Upper lobe of right lung (tissue), 1 donor: ENCODE results near the gene OTOF. TPM values are rescaled to one million over a fixed set of nuclear protein-coding genes. Genes with fewer than 3 reads are reported as not detected.

Experiments used
- ATAC-seq: fragments of 200-7000 bp; cut with Tn5 transposase; one replicate; pipeline ENCODE4 v1.9.1; 2020; ENCODE audit warnings: mild to moderate bottlenecking, moderate library complexity
- DNase-seq: peaks from one replicate; pipeline ENCODE4 v3.0.0-alpha.2; 2020
- H3K27ac ChIP-seq: fragments of 200-600 bp; one replicate; pipeline ENCODE4 v1.8.0; 2022
- H3K27me3 ChIP-seq: fragments of 200-600 bp; one replicate; pipeline ENCODE4 v1.8.0; 2022; ENCODE audit warnings: mild to moderate bottlenecking
- H3K36me3 ChIP-seq: fragments of 200-600 bp; one replicate; pipeline ENCODE4 v1.8.0; 2022
- H3K4me1 ChIP-seq: fragments of 200-600 bp; one replicate; pipeline ENCODE4 v1.8.0; 2022
- H3K4me3 ChIP-seq: fragments of 200-600 bp; one replicate; pipeline ENCODE4 v1.8.0; 2022; ENCODE audit warnings: mild to moderate bottlenecking
- H3K9me3 ChIP-seq: fragments of 200-600 bp; one replicate; pipeline ENCODE4 v1.8.0; 2022
- intact Hi-C: fragments of 100-400 bp; cut with DNase I; formaldehyde crosslinking; loops from one replicate; pipeline ENCODE4 v1.11.0; 2022
- total RNA-seq: library from RNA; stranded (reverse); fragmentation: NEBNext Ultra II Directional; extraction: Animal tissue kit (Norgen Biotek cat#: 25700); gene quantifications from one replicate; pipeline ENCODE4 v1.2.1, GENCODE V29; 2021
- TF ChIP-seq, protein P1 (sequence below): fragments of 200-600 bp; IDR thresholded peaks from one replicate; pipeline ENCODE4 v1.8.0; 2022; ENCODE audit warnings: antibody characterized with exemption
- donor health status: DM: no; HTN: yes; CAD: no; lungs with severe emphysema.

Gene OTOF
- total RNA-seq, 1 donor from 2014 or later, result 0.69 TPM

DNA sequence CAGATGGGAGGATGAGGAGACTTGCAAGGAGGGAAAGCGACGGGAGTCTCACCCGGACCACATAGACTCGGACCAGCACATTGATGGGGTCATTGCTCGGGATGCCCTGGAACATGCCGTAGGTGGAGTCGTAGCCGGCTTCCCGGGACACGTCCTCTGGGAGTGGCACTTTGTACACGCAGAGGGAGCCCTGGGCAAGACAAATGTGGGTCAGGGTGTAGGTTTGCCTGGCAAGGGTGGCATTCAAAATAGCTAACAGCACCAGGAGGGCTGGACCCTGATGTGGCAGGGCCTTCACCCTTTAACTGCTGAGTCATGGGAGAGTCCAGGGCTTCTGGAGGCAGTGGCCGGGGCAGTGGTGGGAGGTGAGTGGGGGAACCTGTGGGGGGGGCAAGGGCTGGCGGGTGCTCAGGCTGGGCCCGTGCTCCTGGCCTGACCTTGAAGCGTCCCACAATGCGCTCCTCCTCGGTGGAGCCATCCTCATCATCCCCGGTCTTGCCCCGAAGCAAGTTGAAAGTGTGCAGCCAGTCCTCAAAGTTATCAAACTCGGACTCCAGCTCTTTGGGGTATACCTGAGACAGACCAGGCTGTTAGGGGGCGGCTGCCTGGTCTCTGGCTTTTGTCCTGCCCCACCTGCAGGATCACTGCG, 11.1 kb downstream of the OTOF start:
- TF ChIP-seq, protein P1, sequence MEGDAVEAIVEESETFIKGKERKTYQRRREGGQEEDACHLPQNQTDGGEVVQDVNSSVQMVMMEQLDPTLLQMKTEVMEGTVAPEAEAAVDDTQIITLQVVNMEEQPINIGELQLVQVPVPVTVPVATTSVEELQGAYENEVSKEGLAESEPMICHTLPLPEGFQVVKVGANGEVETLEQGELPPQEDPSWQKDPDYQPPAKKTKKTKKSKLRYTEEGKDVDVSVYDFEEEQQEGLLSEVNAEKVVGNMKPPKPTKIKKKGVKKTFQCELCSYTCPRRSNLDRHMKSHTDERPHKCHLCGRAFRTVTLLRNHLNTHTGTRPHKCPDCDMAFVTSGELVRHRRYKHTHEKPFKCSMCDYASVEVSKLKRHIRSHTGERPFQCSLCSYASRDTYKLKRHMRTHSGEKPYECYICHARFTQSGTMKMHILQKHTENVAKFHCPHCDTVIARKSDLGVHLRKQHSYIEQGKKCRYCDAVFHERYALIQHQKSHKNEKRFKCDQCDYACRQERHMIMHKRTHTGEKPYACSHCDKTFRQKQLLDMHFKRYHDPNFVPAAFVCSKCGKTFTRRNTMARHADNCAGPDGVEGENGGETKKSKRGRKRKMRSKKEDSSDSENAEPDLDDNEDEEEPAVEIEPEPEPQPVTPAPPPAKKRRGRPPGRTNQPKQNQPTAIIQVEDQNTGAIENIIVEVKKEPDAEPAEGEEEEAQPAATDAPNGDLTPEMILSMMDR, result no peak
- Histone ChIP-seq H3K27ac (no peak overlapping the region), H3K4me3 (no peak overlapping the region), H3K4me1 (no peaks in the 10 kb centered on the region), H3K36me3 (no peaks in the 10 kb centered on the region), H3K9me3 (no peaks in the 10 kb centered on the region), H3K27me3 (no peaks in the 10 kb centered on the region)
- intact Hi-C loops, result no loop called here
- DNase-seq, result peak; percentile 51
- ATAC-seq, result no peak

DNA sequence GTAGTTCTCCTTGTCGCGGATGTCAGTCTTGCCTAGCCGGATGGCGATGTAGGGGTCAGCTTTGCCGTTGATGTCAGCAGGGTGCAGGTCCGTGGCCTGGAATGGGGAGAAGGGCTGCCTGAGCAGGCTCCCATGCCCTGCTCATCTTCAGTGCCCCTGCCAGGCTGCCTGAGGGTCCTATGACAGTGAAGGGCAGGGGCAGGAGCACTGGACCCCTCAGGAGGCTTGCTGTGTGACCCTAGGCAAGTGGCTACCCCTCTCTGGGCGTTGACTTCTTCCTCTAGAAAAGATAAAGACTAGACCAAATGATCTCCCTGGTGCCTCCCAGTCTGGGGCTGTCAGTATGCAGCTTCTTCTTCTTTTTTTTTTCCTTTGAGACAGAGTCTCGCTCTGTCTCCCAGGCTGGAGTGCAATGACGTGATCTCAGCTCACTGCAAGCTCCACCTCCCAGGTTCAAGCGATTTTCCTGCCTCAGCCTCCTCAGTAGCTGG, 11.9 kb downstream of the OTOF start:
- Histone ChIP-seq H3K4me1 (no peaks in the 10 kb centered on the region), H3K9me3 (no peaks in the 10 kb centered on the region), H3K27me3 (no peaks in the 10 kb centered on the region), H3K4me3 (no peak overlapping the region), H3K36me3 (no peaks in the 10 kb centered on the region), H3K27ac (no peak overlapping the region)
- DNase-seq (no peak), ATAC-seq (no peak)
- intact Hi-C loops, result no loop called here
- TF ChIP-seq, protein P1, result no peak

DNA sequence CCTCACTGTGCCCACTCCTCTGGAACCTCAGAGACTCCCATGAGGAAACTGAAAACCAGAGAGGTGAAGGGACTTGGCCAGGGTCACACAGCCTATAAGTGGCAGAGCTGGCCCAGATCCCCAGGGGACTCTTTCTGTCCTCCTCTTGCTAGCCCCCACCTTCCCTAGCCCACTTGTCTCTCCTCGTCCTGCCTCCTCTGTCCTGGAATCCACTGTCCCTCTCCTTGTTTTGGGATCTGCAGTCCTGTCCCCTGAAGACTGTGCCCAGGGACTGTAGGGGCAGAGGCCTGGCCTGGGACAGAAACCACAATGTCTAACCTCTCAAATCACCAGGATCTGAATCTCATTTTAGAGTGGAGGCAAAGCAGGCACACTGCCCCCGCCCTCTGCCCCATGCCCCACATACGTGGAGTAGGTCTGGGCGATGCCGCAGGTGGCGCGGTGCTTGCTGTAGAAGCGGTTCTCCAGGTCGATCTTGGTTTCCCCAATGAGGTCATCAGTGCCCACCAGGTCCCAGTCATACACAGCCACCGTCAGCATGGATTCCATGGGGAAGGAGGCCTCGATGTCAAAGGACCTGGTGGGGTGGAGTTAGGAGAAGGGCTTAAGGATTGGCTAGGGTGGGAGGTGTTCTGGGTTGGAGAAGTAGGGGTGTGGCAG, 12.5 kb downstream of the OTOF start:
- intact Hi-C loops, result no loop called here
- Histone ChIP-seq H3K36me3 (no peaks in the 10 kb centered on the region), H3K9me3 (no peaks in the 10 kb centered on the region), H3K27me3 (no peaks in the 10 kb centered on the region), H3K4me3 (no peak overlapping the region), H3K4me1 (no peaks in the 10 kb centered on the region), H3K27ac (no peak overlapping the region)
- DNase-seq, result peak; percentile 58
- TF ChIP-seq, protein P1, result no peak
- no peak for ATAC-seq

DNA sequence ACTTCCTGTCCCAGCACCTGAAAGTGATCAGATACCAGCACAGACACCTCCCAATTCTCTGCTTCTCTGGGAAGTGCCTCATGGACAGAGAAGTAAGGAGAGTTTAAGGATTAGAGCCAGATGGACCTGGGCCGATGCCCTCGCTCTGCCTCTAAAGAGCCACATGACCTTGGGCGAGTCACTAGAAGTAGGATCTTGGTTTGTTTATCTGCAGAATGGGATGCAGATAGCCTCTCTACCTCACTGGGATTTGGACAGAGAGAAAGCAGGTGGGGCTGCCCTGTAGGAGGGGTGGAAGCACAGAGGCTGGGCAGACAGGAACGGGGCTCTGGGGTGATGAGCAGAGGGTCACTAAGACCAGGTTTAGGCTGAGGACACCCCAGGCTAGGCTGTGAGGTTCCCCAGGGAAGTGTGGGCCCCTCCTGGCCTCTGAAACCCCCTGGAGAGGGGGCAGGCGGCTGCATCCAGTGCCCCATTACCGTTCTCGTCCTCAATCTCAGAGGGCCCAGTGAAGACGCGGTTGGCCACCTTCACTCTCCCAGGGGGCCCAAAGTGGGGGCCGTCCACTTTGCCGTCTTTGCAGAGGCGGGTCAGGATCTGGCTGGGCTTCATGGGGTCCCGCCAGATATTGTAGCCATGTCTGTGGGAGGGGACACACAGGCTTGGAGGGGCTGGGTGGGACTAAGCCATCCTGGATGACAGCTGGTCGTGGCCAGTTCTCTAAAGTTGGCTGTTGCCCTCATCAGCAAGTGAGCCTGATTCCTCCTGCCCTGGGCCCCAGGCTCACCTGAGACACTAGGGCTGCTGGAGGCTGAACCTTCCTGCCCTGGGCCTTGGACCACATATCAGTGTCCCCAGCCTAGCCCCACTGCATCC, 13.3 kb downstream of the OTOF start:
- DNase-seq, result no peak
- Histone ChIP-seq H3K36me3 (no peaks in the 10 kb centered on the region), H3K27me3 (no peaks in the 10 kb centered on the region), H3K4me1 (no peaks in the 10 kb centered on the region), H3K27ac (no peak overlapping the region), H3K9me3 (no peaks in the 10 kb centered on the region), H3K4me3 (no peak overlapping the region)
- TF ChIP-seq, protein P1, result no peak
- ATAC-seq, result no peak
- intact Hi-C loops, result no loop called here

DNA sequence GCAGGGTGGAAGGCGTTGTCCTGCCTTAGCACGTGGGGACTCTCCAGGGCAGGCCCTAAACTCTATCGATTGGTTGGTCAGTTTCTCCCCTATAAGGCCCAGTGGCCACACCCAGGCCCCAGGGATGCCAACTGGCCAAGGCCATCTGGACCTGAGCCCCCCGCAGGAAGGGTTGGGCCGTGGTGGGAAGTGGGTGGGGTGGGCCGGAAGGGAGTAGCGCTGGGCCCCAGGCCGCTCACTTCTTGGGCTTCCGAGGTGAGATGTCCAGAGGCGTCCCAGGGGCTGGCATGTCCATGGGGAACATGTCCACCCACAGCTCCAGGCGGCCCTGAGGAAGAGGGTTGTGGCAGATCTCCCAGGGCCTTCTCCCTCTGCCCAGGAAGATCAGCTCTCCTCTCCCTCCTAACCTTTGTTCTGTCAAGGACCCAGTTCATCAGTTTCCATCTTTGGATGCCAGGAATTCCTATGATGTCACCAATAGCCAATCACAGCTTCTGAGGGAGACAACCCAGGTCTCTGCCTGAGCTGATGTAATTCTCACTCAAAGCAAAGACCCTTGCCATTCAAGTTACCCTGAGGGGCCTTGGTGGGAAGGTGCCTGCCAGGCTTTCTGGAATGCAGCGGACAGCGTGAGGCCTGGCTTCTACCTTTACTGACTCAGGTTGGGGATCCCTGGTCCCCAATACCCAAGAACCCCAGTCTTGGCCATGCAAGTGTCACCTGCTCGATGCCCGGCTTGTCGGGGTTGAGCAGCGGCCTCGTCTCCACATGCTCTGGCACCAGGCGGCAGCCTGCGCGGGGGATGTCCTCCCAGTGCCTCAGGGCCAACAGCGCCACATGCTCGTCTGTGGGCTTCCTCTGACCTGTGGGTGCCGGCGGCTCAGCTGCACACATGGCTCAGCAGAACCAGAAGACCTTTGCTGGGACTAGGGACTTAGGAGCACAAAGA, 14.4 kb downstream of the OTOF start:
- no peaks in the 10 kb centered on the region for H3K4me1 ChIP-seq
- TF ChIP-seq, protein P1, result no peak
- H3K36me3 ChIP-seq, result no peaks in the 10 kb centered on the region
- no peak overlapping the region for H3K4me3 ChIP-seq
- H3K9me3 ChIP-seq, result no peaks in the 10 kb centered on the region
- intact Hi-C loops, result no loop called here
- DNase-seq, result peak; percentile 57
- ATAC-seq, result no peak
- H3K27ac ChIP-seq, result no peak overlapping the region
- no peaks in the 10 kb centered on the region for H3K27me3 ChIP-seq
